GM18505 (cell line): Measurements from ENCODE around the gene WBP11.
A peak's percentile ranks its signal among the peaks of the same experiment; 100 is the strongest.
"Not testable (repeated sequence)": the region's sequence is repeated elsewhere in the genome, so short reads cannot be mapped to it uniquely, and the experiment has no call there.

ENCODE experiments used
- ATAC-seq: cut with Tn5 transposase; IDR thresholded peaks from one replicate; pipeline ENCODE4 v1.9.1; 2021; ENCODE audit not compliant: unreplicated experiment
- POLR2A ChIP-seq: IDR thresholded peaks from 4 replicates; pipeline ENCODE4 v1.6.1; 2011; ENCODE audit warnings: borderline replicate concordance; ENCODE audit not compliant: insufficient read depth, insufficient read length; ENCODE audit errors: extremely low read depth

The WBP11 gene

DNA sequence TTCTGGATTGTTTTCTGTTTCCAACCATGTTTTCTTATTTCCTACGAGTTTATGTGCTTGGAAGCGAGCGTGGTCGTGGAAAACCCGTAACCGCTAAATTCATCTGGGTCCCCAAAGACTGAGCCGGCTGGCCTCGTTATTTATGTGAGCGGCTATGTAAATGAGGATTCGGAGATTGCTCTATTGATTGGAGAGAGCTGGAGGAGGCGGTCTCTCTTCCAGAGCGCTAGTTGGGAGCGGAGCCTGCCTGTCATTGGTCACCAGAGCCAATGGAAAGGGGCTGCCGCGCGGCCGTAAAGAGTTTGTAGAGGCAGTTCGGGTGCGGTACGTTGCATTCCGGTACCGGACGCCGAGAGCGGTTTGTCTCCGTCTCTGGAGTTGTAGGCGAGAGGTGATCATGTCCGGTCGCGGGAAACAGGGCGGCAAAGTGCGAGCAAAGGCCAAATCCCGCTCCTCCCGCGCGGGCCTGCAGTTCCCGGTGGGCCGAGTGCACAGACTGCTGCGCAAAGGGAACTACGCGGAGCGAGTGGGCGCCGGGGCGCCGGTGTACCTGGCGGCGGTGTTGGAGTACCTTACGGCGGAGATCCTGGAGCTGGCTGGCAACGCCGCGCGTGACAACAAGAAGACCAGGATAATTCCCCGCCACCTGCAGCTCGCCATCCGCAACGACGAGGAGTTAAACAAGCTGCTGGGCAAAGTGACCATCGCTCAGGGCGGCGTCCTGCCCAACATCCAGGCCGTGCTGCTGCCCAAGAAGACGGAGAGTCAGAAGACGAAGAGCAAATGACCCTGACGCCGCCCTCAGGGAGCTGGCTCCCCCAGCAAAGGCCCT is 29.0 kb downstream of the WBP11 start:
- peak; percentile 90 for TF ChIP-seq POLR2A
- ATAC-seq = peak; percentile 54

DNA sequence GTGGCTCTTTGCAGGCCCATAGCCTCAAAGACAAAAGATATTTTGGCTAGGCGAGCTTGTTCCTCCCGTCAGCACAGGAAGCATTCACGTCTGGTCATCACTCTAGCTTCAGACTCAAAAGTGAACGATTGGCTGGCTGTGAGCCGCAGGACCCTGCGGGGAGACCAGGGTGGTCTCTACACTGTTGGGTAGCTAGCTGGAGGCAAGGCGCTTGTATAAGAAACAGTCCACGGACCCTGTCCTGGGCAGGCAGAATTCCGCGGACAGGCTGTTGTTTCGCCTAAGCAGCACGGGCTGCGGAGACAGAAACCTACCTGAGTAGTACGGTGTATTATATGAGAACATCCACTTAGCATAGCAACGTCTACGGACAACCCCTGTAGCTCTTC is 29.6 kb downstream of the WBP11 start:
- TF ChIP-seq POLR2A = no peak
- ATAC-seq = peak; percentile 5

GRCh38 chr12:14772946-14773345 is 30.3 kb downstream of the WBP11 start:
- ATAC-seq = no peak
- no peak for TF ChIP-seq POLR2A

GRCh38 chr12:14771651-14772137 is 31.6 kb downstream of the WBP11 start:
- no peak for ATAC-seq

GRCh38 chr12:14770496-14771461 is 32.5 kb downstream of the WBP11 start:
- peak; percentile 17 for ATAC-seq
- peak; percentile 100 for TF ChIP-seq POLR2A

More at GRCh38 chr12:14771651-14772137, 31.6 kb downstream of the WBP11 start:
- TF ChIP-seq POLR2A = no peak

DNA sequence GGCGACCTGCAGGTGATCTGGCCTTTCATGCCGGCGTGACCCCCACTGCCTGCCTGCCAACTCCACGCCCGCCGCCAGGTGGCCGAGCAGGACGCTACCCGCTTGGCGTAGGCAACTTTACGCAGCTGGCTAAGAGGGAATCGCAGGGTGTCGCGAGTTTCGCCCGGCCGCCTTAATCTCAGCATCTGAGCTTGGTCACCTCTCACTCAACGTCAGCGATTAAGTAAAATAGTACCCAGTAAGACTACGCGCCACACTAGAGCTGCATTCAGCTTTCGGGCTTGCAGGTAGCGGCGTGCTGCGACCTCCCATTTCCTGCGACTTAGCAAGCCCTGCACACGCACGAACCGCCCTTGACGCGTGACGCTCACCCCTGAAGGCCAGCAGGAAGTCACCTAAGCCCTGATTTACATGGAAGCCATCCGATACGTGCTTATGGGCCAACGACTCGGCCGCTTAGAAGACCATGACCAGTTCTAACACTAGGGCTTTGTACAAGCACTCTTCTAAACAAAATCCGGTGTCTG is 33.2 kb downstream of the WBP11 start:
- peak; percentile 38 for ATAC-seq
- TF ChIP-seq POLR2A = peak; percentile 90

DNA sequence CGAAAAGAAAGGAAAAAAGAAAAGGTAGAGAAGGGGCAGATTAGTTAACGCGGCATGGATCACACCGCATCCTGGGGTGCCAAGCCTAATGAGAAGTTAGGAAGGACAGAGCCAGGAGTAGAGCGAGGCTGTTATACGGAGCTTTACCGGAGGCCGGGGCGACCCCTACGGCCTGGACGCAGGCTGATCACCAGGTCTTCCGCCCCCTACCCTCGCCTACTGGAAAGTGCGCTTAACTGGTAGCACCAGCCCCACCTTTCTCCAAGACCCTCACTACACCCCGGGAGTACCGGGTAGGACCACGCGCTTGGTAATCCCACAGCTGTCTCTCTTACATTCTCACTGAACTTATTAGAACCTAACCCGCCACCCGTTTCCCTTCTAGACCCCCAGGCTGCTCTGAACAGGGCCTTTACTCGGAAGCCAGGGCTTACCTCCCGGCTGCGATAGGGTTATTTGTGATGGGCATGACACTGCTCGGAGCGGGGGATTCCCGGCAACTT is 33.8 kb downstream of the WBP11 start:
- ATAC-seq = peak; percentile 3
- TF ChIP-seq POLR2A = no peak

DNA sequence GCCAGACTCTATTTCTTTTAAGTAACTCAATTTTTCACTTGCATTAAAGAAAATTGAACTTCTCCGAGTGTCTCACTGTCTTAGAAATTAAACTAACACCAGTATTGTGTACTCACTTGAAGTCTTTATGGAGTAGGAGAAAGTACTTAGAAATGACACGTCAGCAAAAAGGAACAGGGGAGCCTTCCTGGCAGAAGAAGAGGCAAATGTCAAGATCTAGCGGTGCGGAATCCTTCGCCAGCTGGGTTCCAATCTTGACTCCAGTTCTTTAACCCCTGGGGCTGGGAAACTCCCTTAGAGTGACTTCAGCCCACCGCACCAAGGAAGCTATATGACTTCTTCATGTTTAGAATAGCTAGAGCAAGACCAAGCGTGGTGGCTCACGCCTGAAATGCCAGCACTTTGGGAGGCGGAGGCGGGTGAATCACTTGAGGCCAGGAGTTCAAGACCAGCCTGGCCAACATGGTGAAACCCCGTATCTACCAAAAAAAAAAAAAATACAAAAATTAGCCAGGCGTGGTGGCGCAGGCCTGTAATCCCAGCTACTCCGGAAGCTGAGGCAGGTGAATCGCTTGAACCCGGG is 34.4 kb downstream of the WBP11 start:
- ATAC-seq = no peak
- TF ChIP-seq POLR2A = peak; percentile 24

- no peak for TF ChIP-seq POLR2A
- no peak for ATAC-seq
Measured at GRCh38 chr12:14767617-14768016, 35.7 kb downstream of the WBP11 start.

DNA sequence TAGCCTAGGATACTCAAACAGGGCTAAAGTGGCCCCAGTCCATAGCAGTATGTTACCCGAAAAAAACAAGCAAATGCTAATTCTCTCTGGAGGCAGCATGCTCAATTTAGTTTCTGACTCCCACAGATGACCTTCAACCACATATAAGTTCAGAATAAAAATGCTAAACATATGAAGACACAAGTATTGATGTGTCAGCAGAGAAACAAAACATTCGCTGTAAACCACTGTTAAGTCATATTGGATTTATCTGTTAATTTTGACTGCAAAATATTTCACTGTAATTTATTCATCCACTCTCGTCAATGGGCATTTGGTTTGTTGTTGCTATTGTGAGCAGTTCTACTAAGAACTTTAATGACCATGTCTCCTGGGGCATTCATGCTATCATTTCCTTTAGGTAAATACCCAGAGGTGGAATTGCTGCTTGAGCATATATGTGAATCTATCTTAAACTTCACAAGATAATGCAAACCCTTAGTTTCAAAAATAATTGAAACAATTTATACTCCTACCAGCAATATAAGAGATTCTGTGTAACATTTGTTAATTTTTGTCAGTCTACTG is 36.5 kb downstream of the WBP11 start:
- no peak for ATAC-seq
- no peak for TF ChIP-seq POLR2A

DNA sequence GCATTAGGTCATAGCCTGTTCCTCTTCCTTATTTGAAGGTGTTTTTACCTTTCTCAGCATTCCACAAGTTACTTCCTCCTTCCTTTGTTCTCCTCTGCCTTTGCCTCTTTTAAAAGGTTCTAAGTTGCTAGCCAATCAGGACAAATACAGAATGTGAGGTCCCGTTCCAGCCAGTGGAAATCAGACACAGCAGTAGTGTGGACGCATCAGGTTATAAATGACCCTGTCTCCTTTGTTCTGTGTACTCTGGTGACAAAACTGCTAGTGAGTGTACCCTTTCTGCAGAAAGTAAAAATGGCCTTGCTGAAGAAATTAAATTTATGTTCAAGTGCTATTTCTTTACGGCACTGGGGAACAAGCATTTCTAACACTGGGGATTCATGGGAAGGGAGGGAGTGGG is 37.3 kb downstream of the WBP11 start:
- ATAC-seq = not testable (repeated sequence)

GRCh38 chr12:14765398-14765797 is 37.9 kb downstream of the WBP11 start:
- no peak for TF ChIP-seq POLR2A
- no peak for ATAC-seq

- ATAC-seq = not testable (repeated sequence)
Measured at GRCh38 chr12:14759711-14760280, 43.5 kb downstream of the WBP11 start.
